ENCODE measurements around the gene PPP2R1B.

- no peak for TF ChIP-seq CTCF (IDR thresholded peaks at IDR 0.05)
- TF ChIP-seq POLR2AphosphoS5 (IDR thresholded peaks at IDR 0.05), result no peak
- no peak for TF ChIP-seq EP300 (IDR thresholded peaks at IDR 0.05)
Measured at GRCh38 chr11:111683806-111684205, 82.4 kb downstream of the PPP2R1B start.
